Astrocyte of the cerebellum (primary cell): ENCODE data around the gene SLX9.

Experiments
- DNase-seq: peaks from one replicate; pipeline ENCODE4 v3.0.0-alpha.2; 2011; ENCODE audit warnings: low read depth
- H3K4me3 ChIP-seq: 2 replicates; pipeline ENCODE4 v1.5.1; 2011; ENCODE audit warnings: mild to moderate bottlenecking, low read depth, low read length, moderate library complexity
- CTCF ChIP-seq: IDR thresholded peaks from 2 replicates; pipeline ENCODE4 v1.5.1; 2012; ENCODE audit warnings: low read length, low read depth, moderate library complexity, mild to moderate bottlenecking; ENCODE audit errors: missing control alignments
- in situ Hi-C: cut with HindIII; loops from 2 replicates; pipeline ENCODE4 v1.10.0; 2017; ENCODE audit warnings: low sequenced_read_pairs

Gene SLX9

GRCh38 chr21:44942566-44942965 lies 2.7 kb downstream of the SLX9 start:
- DNase-seq = no peak
- in situ Hi-C loops = no loop called here
- no peak for TF ChIP-seq CTCF
- no peak overlapping the region for H3K4me3 ChIP-seq

GRCh38 chr21:44943005-44943685 lies 3.3 kb downstream of the SLX9 start:
- no peak overlapping the region for H3K4me3 ChIP-seq
- no peak for DNase-seq
- TF ChIP-seq CTCF = no peak
- in situ Hi-C loops = no loop called here

GRCh38 chr21:44943686-44944550 lies 4.1 kb downstream of the SLX9 start:
- no peak for TF ChIP-seq CTCF
- DNase-seq = no peak
- H3K4me3 ChIP-seq = no peak overlapping the region
- in situ Hi-C loops = no loop called here

- in situ Hi-C loops = no loop called here
- TF ChIP-seq CTCF = no peak
- no peak overlapping the region for H3K4me3 ChIP-seq
- no peak for DNase-seq
These were observed 4.8 kb downstream of the SLX9 start for GRCh38 chr21:44944596-44944995.

- no peak for TF ChIP-seq CTCF
- in situ Hi-C loops = loop anchor here (5.0 kb wide), 1 partner anchor 181 kb away; no protein-coding TSS in a partner anchor
- H3K4me3 ChIP-seq = no peak overlapping the region
- DNase-seq = no peak
These were observed 6.6 kb downstream of the SLX9 start for GRCh38 chr21:44946254-44947041.
